ENCODE results near the gene UCN2. TPM values are rescaled to one million over a fixed set of nuclear protein-coding genes. Genes with fewer than 3 reads are reported as not detected.

UCN2 gene, protein sequence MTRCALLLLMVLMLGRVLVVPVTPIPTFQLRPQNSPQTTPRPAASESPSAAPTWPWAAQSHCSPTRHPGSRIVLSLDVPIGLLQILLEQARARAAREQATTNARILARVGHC
- total RNA-seq (2014; rRNA removed; shearing (Covaris generic)) = 14.9 and 18.8 TPM in 2 replicates
- polyA plus RNA-seq (2015; cell fraction: cytosol; rRNA removed) = 14.1 and 17.6 TPM in 2 replicates
- polyA plus RNA-seq (2015; cell fraction: nucleus; rRNA removed) = 11.1 and 31.4 TPM in 2 replicates

DNA sequence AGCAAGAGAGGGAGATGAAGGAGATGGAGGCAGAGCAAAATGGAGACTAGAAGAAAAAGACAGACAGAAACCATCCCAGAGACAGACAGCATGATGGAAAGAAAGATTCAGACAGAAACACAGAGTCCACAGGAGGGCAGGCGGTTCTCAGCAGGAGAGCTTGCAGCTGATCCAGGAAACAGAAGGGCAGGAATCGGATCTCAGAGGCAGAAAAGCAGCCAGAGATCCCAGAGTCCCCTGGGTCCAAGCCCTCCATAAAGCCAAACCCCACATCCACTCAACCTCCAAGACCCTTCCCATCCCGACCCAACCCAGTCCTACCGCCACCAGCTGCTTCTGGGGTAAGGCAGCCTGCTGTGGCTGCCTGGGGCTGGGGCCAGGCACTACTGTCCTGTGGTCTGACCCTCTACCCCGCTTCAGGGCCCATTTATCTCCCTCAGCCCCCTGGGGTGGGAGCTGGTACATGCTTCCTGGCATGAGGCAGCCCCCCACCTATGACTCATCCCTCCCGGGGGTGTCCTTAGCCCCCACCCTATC is at the start of gene UCN2:
Gene UCN2, minus strand, starts transcription at position 400 of the 537 bp plus-strand sequence. CDS start 657 bp downstream, outside the sequence.
- in situ Hi-C loops (cut with HindIII; ENCODE audit: low pct_unique_long_range_greater_than_20kb, low sequenced_read_pairs) = no loop called here
- DNase-seq (ENCODE audit: low read depth, low spot score) = peak; percentile 55

DNA sequence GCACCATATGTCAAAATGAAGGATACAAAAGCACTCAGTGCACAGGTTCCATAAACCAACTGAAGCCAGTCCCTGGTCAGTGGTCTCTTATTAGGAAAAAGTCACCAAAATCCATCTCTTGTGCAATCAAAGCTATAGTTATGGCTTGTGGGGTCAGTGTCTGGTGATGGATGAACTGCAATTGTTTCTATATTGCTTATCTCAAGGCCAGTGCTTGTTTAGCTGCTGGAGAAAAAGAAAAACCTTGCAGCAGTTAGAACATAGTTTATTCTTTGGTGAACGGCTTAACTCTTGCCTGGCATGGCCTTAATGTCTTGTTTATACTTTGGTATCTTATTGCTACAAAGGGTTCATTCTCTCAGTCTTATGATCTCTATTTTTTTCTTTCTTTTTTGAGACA is 48.7 kb upstream of the UCN2 start:
- in situ Hi-C loops (cut with HindIII; ENCODE audit: low pct_unique_long_range_greater_than_20kb, low sequenced_read_pairs) = no loop called here
- peak; percentile 28 for DNase-seq (ENCODE audit: low read depth, low spot score)

DNA sequence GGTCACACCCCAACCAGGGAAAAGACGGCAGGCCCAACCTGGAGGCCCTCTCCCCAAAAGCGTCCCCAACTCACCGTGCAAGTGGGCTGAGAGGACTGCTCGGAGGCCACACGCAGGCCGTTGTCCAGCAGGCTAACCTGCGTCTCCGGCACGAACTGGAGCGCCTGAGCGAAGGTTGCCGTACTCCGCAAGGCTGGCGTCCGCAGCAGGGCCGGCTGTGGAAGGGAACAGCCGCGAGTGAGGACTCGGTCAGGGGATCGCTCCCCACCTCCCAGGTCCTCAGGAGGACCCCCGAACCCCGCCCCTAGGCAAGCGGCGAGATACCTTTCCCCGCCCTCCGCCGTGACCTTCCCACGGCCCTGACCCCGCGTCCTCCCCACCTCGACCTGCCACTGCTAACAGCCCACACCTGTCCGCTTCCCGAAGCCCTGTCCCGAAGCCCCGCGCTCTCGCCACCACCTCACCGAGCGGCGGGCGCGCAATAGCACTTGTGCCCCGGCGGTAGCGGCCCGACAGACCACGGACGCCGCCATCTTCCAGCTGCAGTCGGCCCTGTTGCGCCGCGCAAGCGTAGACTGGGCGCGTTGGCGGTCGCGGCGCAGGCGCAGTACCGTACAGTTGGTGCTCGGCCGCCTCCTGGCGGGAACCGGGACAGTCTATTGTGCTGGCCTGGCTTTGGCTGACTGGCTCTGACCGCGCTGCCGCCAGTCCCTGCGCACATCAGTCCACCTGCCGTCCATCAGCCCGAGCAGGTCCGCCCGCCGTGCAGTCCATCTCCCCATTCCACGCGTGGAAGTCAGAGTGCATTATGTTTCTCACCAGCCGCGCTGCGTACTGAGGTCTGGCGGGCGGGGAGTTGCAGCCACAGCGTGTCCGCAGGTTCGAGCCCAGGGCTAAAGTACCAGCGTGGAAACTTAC is 45.8 kb upstream of the UCN2 start, which contains the start of gene UQCRC1:
Gene UQCRC1, minus strand, starts transcription at position 559 of the 918 bp plus-strand sequence. Its CDS starts 26 bp downstream, at position 533.
- in situ Hi-C loops (cut with HindIII; ENCODE audit: low pct_unique_long_range_greater_than_20kb, low sequenced_read_pairs) = no loop called here
- DNase-seq (ENCODE audit: low read depth, low spot score) = peak; percentile 93

DNA sequence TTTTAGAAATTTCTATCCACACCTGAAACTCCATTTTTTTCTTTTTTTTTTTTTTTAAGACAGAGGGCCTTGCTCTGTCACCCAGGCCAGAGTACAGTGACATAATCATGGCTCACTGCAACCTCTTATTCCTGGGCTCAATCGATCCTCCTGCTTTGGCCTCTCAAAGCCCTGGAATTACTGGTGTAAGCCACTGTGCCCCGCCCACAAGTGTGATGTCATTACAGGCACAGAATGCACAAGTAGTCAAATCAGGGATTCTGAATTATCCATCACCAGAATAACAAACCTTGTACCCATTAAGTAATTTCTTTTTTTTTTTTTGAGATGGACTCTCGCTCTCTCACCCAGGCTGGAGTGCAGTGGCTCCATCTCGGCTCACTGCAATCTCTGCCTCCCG is 43.9 kb upstream of the UCN2 start:
- DNase-seq (ENCODE audit: low read depth, low spot score) = peak; percentile 43
- in situ Hi-C loops (cut with HindIII; ENCODE audit: low pct_unique_long_range_greater_than_20kb, low sequenced_read_pairs) = no loop called here

DNA sequence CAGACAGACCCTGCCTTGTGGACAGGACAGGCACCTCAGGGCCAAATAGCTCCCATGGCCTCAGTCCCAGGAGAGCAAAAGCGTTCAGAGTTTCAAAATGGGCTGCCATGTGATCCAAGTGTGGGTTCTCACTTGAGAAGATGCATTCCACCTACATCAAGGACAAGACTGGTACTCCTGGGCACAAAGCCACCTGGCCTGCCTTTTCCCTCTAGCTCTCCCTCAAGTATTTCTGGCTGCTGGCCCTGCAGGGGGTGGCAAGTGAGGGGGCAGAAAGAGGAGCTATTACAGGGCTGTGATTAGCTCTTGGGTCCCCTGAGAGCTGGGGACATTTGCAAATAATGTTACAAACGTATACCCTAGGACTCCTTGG is 38.0 kb upstream of the UCN2 start:
- in situ Hi-C loops (cut with HindIII; ENCODE audit: low pct_unique_long_range_greater_than_20kb, low sequenced_read_pairs) = no loop called here
- DNase-seq (ENCODE audit: low read depth, low spot score) = no peak

DNA sequence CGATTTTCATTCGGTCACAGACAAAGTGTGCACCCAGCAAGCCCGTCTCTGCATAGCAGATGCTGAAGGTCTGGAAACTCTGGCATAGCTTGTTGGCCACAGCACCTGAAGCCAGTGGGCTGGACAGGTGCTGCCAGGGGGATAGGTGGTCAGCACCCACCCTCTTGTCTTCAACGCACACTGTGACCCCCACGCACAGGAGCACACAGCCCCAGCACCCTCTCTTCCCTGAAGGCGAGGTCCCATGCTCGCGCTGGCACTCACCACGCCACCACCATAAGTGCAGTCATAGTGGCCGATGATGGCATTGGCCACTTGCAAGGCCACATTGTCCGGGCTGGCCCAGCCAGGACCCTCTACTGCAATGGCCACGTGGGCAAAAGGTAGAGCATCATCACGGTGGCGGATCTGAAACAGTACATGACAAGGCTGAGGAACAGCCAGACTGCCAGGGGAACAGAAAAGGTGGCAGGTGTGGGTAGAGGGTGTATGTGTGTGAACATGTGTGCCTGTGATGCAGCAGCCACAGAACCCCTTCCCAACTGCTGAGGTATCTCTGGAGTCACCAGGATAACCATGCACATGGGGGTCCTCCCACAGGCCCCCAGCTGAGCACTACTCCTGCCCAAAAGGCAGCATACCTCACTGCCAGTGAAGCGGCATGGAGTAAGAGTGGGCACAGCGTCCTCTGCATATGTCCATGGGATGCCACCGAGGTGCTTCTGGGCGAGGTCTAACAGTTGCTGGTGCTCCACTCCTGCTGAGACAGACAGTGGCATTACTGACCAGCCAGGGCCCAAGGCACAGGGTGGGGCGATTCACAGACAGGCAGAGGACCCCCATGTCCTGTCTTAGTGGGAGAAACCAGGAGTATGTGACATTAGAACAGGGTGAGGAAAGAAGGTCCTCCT is 37.4 kb upstream of the UCN2 start:
- in situ Hi-C loops (cut with HindIII; ENCODE audit: low pct_unique_long_range_greater_than_20kb, low sequenced_read_pairs) = no loop called here
- no peak for DNase-seq (ENCODE audit: low read depth, low spot score)

DNA sequence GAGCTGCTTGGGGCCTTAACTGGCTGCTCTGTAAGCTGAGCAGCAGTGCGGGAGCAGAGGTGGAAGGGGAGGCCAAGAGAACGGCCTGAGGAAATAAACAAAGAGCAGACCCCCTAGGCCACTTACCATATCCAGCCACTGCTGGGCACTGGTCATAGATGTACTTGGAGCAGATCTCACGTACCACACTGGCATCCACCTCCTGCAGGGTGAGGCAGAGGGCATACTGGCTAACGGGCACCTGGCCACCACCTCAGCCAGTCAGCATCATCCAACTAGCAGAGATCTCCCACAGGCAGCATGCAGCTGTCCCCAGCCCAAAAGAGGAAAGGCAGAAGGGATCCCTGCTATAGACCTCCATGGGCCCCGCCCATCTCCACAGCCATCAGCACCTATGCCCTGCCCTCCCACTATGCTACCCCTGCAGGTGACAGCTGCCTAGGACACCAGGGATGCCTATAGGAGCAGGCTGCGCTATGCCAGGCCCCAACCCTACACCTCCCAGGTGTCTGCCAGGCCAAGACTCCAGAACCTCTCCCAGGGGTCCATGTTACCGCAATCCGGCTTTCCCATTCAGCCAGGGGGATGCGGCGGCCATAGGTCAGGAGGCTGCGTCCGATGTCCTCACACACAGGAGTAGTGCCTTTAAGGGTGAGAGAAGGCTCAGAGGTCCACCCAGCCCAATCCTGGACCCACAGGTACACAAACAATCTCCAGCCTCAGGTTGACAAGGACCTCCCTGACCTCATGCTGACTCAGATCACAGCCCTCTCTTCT is 36.1 kb upstream of the UCN2 start:
- in situ Hi-C loops (cut with HindIII; ENCODE audit: low pct_unique_long_range_greater_than_20kb, low sequenced_read_pairs) = no loop called here
- DNase-seq (ENCODE audit: low read depth, low spot score) = no peak

DNA sequence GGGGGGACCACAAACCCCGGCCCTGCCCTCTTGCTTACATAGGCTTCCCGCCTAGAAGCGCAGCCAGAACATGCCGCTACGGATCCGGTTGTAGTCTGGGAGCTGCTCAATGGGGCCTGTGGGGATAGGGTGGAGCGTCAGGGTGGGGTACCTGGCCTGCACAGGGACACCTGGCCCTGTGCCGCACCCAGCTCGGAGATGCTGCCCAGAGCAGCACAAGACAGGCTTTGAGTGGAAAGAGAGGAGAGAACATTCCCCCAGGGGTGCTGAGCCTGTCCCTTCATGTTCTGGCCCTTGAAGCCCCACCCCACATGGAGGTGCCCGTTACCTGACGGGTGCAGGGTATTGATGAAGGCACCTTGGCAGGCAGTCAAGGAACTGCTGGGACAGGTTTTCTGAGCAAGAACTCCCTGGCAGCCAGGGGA is 35.5 kb upstream of the UCN2 start:
- DNase-seq (ENCODE audit: low read depth, low spot score) = no peak
- in situ Hi-C loops (cut with HindIII; ENCODE audit: low pct_unique_long_range_greater_than_20kb, low sequenced_read_pairs) = no loop called here

DNA sequence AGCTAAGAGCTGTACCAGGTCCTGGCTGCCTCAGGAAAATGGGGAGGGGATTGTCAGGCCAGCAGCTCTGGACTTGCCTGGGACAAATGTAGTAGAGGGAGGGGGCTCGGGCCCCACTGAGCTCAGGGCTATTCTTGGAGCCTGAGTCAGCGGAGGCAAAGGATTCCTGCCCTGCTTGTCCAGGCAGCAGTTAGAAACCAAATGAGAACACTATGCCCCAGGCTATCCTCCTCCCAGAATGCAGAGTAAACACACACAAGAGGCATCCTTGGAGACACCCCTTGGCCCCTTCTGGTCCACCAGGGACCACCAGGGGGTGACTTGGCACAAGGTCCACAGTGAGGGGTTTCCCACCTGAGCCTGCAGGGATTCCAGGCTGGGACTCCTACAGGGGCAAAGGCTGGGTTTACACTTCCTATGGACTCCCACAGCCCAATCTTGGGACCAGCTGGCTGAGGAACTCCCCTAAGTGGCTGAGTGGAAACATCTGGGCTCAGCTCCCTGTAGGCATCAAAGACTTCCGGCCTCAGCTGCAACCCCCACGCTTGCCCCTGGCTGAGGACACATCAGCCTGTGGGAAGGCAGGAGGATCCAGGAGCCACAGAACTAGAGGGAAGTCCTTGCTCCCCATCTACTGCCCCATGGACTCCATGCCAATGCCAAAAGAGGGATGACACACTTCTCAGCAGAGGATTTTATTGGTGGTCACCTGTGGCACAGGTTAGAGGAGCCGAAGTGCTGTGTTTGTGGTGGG is 34.9 kb upstream of the UCN2 start:
- in situ Hi-C loops (cut with HindIII; ENCODE audit: low pct_unique_long_range_greater_than_20kb, low sequenced_read_pairs) = no loop called here
- DNase-seq (ENCODE audit: low read depth, low spot score) = no peak

DNA sequence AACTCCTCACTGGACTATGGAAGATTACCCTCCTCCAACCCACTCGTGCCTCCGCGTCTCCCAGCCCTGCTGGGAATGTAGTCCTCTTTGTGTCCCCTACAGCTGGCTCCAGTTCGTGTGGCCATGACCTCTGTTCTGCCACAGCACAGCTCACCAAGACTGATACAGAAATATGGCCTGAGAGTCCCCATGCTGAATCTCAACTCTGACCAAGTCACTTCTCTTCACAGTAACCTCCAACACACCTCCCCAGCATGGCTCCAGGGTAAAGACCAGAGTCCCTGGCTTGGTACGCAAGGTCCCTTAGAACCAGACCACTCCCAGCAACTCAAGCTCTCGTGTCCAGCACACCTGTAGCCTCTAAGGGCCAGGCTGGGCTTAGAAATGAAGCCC is 33.8 kb upstream of the UCN2 start:
- DNase-seq (ENCODE audit: low read depth, low spot score) = no peak
- in situ Hi-C loops (cut with HindIII; ENCODE audit: low pct_unique_long_range_greater_than_20kb, low sequenced_read_pairs) = no loop called here

DNA sequence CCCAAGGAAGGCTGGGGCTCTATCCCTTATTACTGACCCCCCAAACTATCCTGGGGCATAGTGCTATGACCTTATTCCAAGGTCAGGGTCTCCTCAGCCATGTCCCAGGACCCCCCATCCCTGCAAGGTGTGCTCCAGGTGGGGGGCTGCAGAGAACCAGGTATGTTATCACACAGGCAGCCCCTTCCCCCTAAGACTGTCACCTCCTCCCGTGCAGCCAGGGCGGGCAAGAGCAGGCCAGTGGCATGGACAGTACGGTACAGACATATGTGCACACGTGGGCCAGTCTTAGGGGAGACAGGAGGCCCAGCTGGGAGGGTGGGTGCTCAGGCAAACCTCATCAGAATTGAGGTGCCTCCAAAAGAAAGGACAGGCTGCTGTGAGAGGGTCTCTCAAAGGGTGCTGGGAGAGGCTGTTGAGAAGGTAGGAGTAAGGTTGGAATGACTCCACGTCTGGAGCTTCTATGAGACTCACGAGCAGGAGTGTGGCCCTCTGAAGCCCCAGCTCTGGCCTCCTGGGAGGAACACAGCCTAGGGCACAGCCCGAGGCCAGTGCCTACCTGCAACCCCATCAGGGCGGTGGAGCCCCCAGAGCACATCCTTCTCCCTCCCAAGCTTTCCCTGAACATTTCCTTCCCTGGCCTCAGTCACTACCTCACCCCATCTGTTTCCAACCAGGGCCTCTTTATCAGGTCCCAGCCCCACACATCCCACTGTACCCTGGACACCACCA is 33.3 kb upstream of the UCN2 start:
- in situ Hi-C loops (cut with HindIII; ENCODE audit: low pct_unique_long_range_greater_than_20kb, low sequenced_read_pairs) = no loop called here
- DNase-seq (ENCODE audit: low read depth, low spot score) = no peak

DNA sequence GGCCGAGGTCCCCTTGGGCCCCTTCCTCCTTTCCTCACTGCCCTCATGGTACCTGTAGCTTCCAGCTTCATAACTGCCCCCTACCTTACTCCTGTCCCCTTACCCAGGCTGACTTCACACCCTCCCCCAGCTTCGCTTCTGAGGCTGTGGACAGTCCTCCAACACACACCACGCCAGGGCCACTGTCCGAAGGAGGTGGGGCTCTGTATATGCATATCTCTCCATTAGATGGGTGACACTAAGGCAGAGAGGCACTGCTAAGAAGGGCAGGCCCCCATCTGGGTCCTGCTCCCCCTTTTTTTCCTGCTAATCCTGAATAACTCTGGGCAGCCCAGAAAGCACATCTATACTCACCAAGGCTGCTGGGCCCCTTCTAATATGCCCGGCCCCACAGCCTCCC is 32.6 kb upstream of the UCN2 start:
- DNase-seq (ENCODE audit: low read depth, low spot score) = no peak
- in situ Hi-C loops (cut with HindIII; ENCODE audit: low pct_unique_long_range_greater_than_20kb, low sequenced_read_pairs) = no loop called here

DNA sequence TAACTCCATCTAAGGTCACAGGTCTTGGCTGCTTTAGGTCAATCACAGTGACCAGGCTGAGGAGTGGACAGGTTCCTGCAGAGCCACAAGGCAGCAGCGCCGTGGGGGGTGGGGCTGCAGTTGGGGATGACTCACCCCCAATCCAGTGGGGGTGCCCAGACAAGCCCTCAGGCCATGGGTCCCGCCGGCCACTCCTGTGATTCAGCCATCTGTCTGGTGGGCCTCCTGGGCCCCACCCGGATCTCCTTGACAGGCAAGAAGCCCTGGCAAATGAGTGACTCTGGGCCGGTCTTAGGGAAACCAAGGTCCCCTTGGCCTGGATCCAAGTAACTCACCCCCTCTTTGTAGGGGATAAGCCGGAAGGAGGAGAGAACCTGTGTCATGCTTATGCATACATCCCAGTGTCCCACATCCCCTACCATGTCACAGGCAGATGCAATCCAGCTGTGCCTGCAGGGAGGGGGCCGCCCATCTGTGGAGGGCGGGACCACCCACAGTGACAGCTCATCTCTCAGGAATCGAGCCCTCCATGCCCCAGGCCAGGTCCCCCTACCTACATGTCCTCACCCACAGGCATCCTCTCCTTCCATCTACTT is 32.0 kb upstream of the UCN2 start:
- DNase-seq (ENCODE audit: low read depth, low spot score) = no peak
- in situ Hi-C loops (cut with HindIII; ENCODE audit: low pct_unique_long_range_greater_than_20kb, low sequenced_read_pairs) = no loop called here

DNA sequence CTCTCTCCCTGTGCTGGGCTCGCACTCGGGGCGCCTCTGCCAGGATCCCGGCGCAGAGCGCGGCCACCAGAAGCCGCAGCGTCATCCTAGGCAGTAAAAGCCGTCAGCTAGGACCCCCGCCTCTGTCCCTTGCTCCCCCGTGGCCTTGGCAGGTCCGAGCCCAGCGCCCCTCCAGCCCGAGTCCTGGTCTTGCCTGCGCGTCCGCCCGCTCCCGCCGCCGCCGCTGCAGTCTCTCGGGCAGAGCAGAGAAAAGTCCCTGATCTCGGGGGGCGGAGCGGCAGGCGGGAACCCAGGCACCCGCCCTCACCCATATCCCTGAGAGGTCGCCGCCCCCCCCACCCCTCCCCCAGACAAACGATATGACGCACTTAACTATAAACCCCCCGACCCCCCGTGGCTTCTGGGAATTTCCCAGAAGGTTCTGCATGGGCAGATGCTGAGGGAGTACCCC is 31.5 kb upstream of the UCN2 start, which contains the start of gene COL7A1:
Gene COL7A1, minus strand, starts transcription at position 255 of the 451 bp plus-strand sequence. Its CDS starts 170 bp downstream, at position 85.
- no peak for DNase-seq (ENCODE audit: low read depth, low spot score)
- in situ Hi-C loops (cut with HindIII; ENCODE audit: low pct_unique_long_range_greater_than_20kb, low sequenced_read_pairs) = no loop called here

DNA sequence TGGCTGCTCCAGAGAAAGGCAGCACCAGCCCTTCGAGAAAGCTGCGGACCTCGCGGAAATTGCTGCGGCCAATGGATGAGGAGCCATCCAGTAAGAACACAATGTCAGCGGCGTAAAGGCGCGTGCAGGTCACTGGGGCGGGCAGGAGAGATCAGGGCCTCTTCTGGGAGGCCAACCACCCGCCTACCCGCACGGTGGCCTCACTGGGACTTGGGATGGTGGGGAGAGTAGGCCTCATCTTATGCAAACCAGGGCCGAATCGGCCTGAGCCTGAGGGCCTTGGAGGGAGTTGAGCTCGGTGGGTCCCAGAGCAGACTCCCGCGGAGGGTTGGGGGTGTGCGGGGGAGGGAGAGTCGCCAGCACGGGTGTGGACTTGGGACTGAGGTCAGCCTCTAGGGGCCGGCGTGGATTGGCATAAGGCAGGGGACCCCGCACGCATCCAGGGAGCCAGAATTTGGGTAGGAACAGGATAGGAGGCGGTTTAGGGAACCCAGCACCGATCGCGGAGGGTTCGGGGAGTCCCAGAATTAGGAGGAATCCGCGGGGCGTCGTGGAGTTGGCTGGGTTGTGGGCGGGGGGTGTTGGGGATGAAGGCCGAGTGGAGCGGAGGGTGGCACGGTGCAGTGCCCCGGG is 31.0 kb upstream of the UCN2 start:
- no peak for DNase-seq (ENCODE audit: low read depth, low spot score)
- in situ Hi-C loops (cut with HindIII; ENCODE audit: low pct_unique_long_range_greater_than_20kb, low sequenced_read_pairs) = no loop called here

Data from SK-MEL-5 (cell line).